OCI-LY1 (cell line): ENCODE results near the gene POU2F2.

Experiments used
- H2AFZ ChIP-seq: fragments of 200-600 bp; sonication (generic), shearing (Covaris generic); 2 replicates; pipeline ENCODE4 v1.6.0; 2014; ENCODE audit warnings: antibody characterized with exemption, mild to moderate bottlenecking, low read length
- H3F3A ChIP-seq: fragments of 200-600 bp; sonication (generic), shearing (Covaris generic); 2 replicates; pipeline ENCODE4 v1.6.0; 2014; ENCODE audit warnings: mild to moderate bottlenecking, antibody characterized with exemption, low read length, moderate library complexity; ENCODE audit not compliant: insufficient read depth
- H3K27ac ChIP-seq: fragments of 200-600 bp; sonication (generic); 2 replicates; pipeline ENCODE4 v1.5.1; 2014; ENCODE audit warnings: low read length, mixed run types, mild to moderate bottlenecking, low read depth; ENCODE audit not compliant: poor library complexity, severe bottlenecking
- H3K27me3 ChIP-seq: fragments of 200-600 bp; sonication (generic); 2 replicates; pipeline ENCODE4 v1.6.0; 2014; ENCODE audit warnings: antibody characterized with exemption, mild to moderate bottlenecking, low read length, moderate library complexity; ENCODE audit not compliant: insufficient read depth
- H3K36me3 ChIP-seq: fragments of 200-600 bp; sonication (generic); 2 replicates; pipeline ENCODE4 v1.6.1; 2014; ENCODE audit warnings: mild to moderate bottlenecking, antibody characterized with exemption, low read length, moderate library complexity, mixed read lengths; ENCODE audit not compliant: insufficient read depth
- H3K4me1 ChIP-seq: fragments of 200-600 bp; sonication (generic); 2 replicates; pipeline ENCODE4 v1.5.1; 2014; ENCODE audit warnings: mild to moderate bottlenecking, low read length, moderate library complexity; ENCODE audit not compliant: insufficient read depth, severe bottlenecking
- H3K4me2 ChIP-seq: fragments of 200-600 bp; sonication (generic), shearing (Covaris generic); 2 replicates; pipeline ENCODE4 v1.6.1; 2014; ENCODE audit warnings: low read length
- H3K4me3 ChIP-seq: fragments of 200-600 bp; sonication (generic); 2 replicates; pipeline ENCODE4 v1.5.1; 2014; ENCODE audit warnings: low read length, low read depth, mild to moderate bottlenecking, mixed read lengths; ENCODE audit not compliant: poor library complexity, severe bottlenecking
- H3K79me2 ChIP-seq: fragments of 200-600 bp; shearing (Covaris generic); 2 replicates; pipeline ENCODE4 v1.6.1; 2016; ENCODE audit warnings: mixed run types, low read length, mixed read lengths; ENCODE audit not compliant: insufficient read depth
- H3K9ac ChIP-seq: fragments of 200-600 bp; sonication (generic), shearing (Covaris generic); 2 replicates; pipeline ENCODE4 v1.6.1; 2014; ENCODE audit warnings: mild to moderate bottlenecking, low read length, mixed read lengths
- H3K9me2 ChIP-seq: fragments of 200-600 bp; sonication (generic), shearing (Covaris generic); 2 replicates; pipeline ENCODE4 v1.6.1; 2014; ENCODE audit warnings: low read depth, mild to moderate bottlenecking, low read length, mixed read lengths
- H3K9me3 ChIP-seq: fragments of 200-600 bp; shearing (Covaris generic); 2 replicates; pipeline ENCODE4 v1.6.1; 2014; ENCODE audit warnings: low read length, mixed read lengths
- H4K20me1 ChIP-seq: fragments of 200-600 bp; sonication (generic), shearing (Covaris generic); 2 replicates; pipeline ENCODE4 v1.6.0; 2016; ENCODE audit warnings: mild to moderate bottlenecking, low read length; ENCODE audit not compliant: insufficient read depth
- EZH2 ChIP-seq: fragments of 200-600 bp; sonication (generic), shearing (Covaris generic); IDR thresholded peaks from 2 replicates; pipeline ENCODE4 v1.8.0; 2017; ENCODE audit warnings: borderline replicate concordance, mixed run types, mild to moderate bottlenecking, antibody characterized with exemption, low read length, moderate library complexity, mixed read lengths
- TF ChIP-seq, protein P1 (sequence below): fragments of 200-600 bp; sonication (generic), shearing (Covaris generic); IDR thresholded peaks from 2 replicates; pipeline ENCODE4 v1.5.1; 2017; ENCODE audit warnings: mild to moderate bottlenecking, antibody characterized with exemption, low read length, moderate library complexity, mixed read lengths

POU2F2 gene

DNA sequence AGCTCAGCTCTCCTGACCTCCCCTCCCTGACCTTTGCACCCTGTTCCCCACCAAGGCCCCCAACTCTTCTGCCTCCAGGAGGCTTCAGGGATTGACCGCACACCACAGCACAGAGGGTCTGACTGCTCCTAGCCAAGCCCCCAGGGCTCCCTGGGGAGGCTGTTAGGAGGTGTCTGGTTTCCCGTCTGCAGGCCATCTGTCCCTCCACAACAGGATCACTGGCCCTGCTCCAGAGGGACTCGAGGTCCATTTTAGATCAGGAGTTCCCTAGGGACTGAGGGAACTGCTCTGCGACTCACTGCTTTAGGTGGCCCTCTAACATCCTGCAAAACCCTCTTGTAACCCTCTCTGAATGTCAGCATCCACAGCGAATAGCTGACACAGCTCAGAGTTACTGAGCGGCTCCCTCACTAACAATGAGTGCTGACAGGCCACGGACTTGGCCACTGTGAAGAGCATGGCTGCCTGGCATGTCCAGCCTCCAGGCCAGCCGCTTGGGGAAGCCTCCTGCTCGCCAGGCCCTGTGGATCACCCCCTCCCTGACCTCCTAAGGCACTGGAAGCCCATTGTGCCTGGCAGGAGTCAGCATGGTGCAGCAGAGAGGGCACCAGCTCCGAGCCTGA, 79.9 kb downstream of the POU2F2 start:
- Histone ChIP-seq H3K4me2 (no peak overlapping the region), H3K4me1 (peaks cover 7% of the 10 kb centered on the region), H3K27ac (no peak overlapping the region), H2AFZ (no peak overlapping the region), H3K9me3 (no peaks in the 10 kb centered on the region), H3K9ac (no peak overlapping the region), H3K9me2 (no peaks in the 10 kb centered on the region), H3K4me3 (no peak overlapping the region), H3K79me2 (no peaks in the 10 kb centered on the region), H3K36me3 (no peaks in the 10 kb centered on the region), H3F3A (no peaks in the 10 kb centered on the region), H3K27me3 (peaks cover 8% of the 10 kb centered on the region; the same call in 1 of the 2 replicates), H4K20me1 (no peaks in the 10 kb centered on the region)
- TF ChIP-seq, protein P1, sequence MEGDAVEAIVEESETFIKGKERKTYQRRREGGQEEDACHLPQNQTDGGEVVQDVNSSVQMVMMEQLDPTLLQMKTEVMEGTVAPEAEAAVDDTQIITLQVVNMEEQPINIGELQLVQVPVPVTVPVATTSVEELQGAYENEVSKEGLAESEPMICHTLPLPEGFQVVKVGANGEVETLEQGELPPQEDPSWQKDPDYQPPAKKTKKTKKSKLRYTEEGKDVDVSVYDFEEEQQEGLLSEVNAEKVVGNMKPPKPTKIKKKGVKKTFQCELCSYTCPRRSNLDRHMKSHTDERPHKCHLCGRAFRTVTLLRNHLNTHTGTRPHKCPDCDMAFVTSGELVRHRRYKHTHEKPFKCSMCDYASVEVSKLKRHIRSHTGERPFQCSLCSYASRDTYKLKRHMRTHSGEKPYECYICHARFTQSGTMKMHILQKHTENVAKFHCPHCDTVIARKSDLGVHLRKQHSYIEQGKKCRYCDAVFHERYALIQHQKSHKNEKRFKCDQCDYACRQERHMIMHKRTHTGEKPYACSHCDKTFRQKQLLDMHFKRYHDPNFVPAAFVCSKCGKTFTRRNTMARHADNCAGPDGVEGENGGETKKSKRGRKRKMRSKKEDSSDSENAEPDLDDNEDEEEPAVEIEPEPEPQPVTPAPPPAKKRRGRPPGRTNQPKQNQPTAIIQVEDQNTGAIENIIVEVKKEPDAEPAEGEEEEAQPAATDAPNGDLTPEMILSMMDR = no peak
- TF ChIP-seq EZH2 = no peak

DNA sequence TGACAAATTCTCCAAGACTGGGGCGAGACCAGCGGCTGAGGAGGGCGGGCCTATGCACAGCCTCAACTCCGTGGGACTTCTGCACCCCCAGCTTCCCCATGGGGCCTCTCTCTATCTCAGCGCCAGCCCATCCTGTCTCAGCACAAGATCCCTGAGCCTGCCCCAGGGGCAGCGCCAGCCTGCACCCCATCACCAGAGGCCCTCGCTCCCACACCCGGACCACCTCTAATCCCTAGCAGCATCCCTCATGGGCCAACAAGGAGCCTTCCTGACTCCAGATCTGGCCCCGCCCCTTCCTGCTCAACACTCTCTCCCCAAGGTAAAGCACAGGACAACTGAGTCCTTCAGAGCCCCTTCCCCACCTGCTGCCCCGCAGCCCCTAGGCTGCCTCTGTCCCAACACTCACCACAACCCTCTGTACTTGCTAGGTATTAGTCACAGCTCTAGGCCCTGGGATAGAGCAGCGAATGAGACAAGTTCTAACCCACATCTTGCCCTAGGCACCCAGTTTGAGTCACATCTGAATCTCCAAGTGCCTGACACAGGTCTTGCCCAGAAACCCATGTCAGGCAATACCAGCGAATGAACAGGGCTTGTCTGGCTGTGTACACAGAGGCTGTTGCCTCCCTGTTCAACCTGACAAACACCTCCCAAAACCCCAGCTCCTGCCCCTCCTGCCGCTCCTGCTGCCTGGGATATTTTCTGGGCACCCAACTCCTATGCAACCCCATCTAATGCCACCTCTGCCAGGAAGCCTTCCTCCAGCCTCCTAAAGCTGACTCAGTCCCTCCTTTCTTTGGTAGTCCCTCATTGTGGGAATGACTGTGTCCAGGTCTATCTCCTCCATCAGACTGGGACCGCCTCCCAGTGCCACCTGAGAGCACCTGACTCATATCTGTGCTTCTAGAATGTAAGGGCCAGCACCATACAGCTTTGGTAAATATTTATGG, 80.8 kb downstream of the POU2F2 start:
- Histone ChIP-seq H3K79me2 (no peaks in the 10 kb centered on the region), H2AFZ (no peak overlapping the region), H4K20me1 (no peaks in the 10 kb centered on the region), H3K36me3 (no peaks in the 10 kb centered on the region), H3K27ac (no peak overlapping the region), H3K9me3 (no peaks in the 10 kb centered on the region), H3K9ac (no peak overlapping the region), H3K9me2 (no peaks in the 10 kb centered on the region), H3F3A (no peaks in the 10 kb centered on the region), H3K4me2 (no peak overlapping the region), H3K27me3 (peaks cover 8% of the 10 kb centered on the region; the same call in 1 of the 2 replicates), H3K4me1 (peaks cover 7% of the 10 kb centered on the region), H3K4me3 (no peak overlapping the region)
- TF ChIP-seq, protein P1 = no peak
- TF ChIP-seq EZH2 = no peak

DNA sequence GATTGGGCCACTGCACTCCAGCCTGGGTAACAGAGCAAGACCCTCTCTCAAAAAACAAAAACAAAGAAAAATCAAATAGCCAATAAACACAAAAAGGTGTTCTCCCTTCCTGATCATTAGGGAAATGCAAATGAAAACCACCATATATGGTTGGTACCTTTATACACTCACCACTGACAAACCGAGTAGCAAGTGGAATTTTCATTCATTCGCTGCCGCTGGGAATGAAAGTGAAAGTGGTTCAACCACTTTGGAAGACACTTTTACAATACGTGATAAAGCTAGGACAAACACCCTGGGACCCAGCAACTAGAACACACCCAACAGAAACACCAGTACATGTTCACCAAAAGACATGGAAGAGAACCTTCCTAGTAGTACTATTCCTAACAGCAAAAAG, 83.3 kb downstream of the POU2F2 start:
- peak overlapping the region; percentile 69 for H3K4me2 ChIP-seq
- H3K9ac ChIP-seq = no peak overlapping the region
- peak overlapping the region; percentile 85; the same call in 1 of the 2 replicates for H2AFZ ChIP-seq
- H3K27me3 ChIP-seq = no peaks in the 10 kb centered on the region; the same call in 1 of the 2 replicates
- H3K9me3 ChIP-seq = no peaks in the 10 kb centered on the region
- peaks cover 7% of the 10 kb centered on the region for H3K4me1 ChIP-seq
- no peaks in the 10 kb centered on the region for H3F3A ChIP-seq
- H3K4me3 ChIP-seq = peak overlapping the region; percentile 33
- no peaks in the 10 kb centered on the region for H4K20me1 ChIP-seq
- no peaks in the 10 kb centered on the region for H3K36me3 ChIP-seq
- no peak for TF ChIP-seq EZH2
- TF ChIP-seq, protein P1 = no peak
- no peak overlapping the region for H3K27ac ChIP-seq
- H3K79me2 ChIP-seq = no peaks in the 10 kb centered on the region
- no peaks in the 10 kb centered on the region for H3K9me2 ChIP-seq
